RWPE1 (cell line): ENCODE results near the gene CCDC69.
"Not testable (repeated sequence)": the region's sequence is repeated elsewhere in the genome, so short reads cannot be mapped to it uniquely, and the experiment has no call there.

Experiments
- CTCF ChIA-PET: fragments of 350-600 bp; sonication (Branson Sonifier 250); formaldehyde crosslinking; extraction: SDS; loops from one replicate; lab custom pipeline; 2021; lab: Yijun Ruan, JAX
- POLR2A ChIA-PET: fragments of 400-600 bp; formaldehyde crosslinking; extraction: SDS; loops from one replicate; lab custom pipeline; 2020; ENCODE audit warnings: antibody characterized with exemption; ENCODE audit not compliant: low non-redundant PET; lab: Yijun Ruan, JAX
- DNase-seq: peaks from one replicate; pipeline ENCODE4 v3.0.0; 2012; ENCODE audit warnings: low spot score
- H3K27ac ChIP-seq: fragments of 450-650 bp; 2 replicates; pipeline ENCODE4 v1.5.1; 2017
- TF ChIP-seq, protein P1 (sequence below): fragments of 450-650 bp; conservative IDR thresholded peaks from 2 replicates; pipeline ENCODE4 v1.5.1; 2017; ENCODE audit warnings: low read depth, mild to moderate bottlenecking

Gene CCDC69

GRCh38 chr5:151180291-151180690 lies 43.6 kb downstream of the CCDC69 start:
- no peak for DNase-seq
- CTCF ChIA-PET, result interaction anchor here (0.6 kb wide), 2 partner anchors 8 to 296 kb away, joined by 3 read pairs; no protein-coding TSS in a partner anchor
- TF ChIP-seq, protein P1, sequence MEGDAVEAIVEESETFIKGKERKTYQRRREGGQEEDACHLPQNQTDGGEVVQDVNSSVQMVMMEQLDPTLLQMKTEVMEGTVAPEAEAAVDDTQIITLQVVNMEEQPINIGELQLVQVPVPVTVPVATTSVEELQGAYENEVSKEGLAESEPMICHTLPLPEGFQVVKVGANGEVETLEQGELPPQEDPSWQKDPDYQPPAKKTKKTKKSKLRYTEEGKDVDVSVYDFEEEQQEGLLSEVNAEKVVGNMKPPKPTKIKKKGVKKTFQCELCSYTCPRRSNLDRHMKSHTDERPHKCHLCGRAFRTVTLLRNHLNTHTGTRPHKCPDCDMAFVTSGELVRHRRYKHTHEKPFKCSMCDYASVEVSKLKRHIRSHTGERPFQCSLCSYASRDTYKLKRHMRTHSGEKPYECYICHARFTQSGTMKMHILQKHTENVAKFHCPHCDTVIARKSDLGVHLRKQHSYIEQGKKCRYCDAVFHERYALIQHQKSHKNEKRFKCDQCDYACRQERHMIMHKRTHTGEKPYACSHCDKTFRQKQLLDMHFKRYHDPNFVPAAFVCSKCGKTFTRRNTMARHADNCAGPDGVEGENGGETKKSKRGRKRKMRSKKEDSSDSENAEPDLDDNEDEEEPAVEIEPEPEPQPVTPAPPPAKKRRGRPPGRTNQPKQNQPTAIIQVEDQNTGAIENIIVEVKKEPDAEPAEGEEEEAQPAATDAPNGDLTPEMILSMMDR, result no peak
- no peak overlapping the region for H3K27ac ChIP-seq
- POLR2A ChIA-PET, result no interaction called here

DNA sequence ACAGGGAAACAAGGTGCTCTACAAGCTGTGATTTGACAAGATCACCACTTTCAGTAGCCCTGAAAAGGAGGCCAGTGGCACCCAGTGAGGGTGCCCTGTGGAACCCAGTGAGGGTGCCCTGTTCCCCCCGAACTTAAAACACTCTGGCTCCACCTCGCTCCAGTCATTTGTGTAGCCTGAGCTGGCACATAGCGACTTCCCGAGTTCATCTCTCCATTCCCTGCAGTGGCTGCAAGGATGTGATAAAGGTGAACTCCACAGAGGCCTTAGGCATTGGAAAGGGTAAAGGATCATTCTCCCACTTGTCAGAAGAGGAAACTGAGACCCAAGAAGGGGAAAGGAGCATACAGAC lies 44.4 kb downstream of the CCDC69 start:
- DNase-seq, result no peak
- no peak overlapping the region for H3K27ac ChIP-seq
- POLR2A ChIA-PET, result no interaction called here
- TF ChIP-seq, protein P1, result no peak
- CTCF ChIA-PET, result no interaction called here

- TF ChIP-seq, protein P1, result no peak
- POLR2A ChIA-PET, result no interaction called here
- CTCF ChIA-PET, result no interaction called here
- no peak for DNase-seq
- no peak overlapping the region for H3K27ac ChIP-seq
Observed at GRCh38 chr5:151178777-151179488, 45.0 kb downstream of the CCDC69 start.

- CTCF ChIA-PET, result no interaction called here
- TF ChIP-seq, protein P1, result no peak
- POLR2A ChIA-PET, result no interaction called here
- no peak for DNase-seq
- H3K27ac ChIP-seq, result no peak overlapping the region
Observed at GRCh38 chr5:151178372-151178771, 45.5 kb downstream of the CCDC69 start.

- CTCF ChIA-PET, result interaction anchor here (1.2 kb wide), 1 partner anchor 140 kb away, joined by 3 read pairs; no protein-coding TSS in a partner anchor
- H3K27ac ChIP-seq, POLR2A ChIA-PET, DNase-seq: not testable (repeated sequence)
Observed at GRCh38 chr5:151176268-151176667, 47.6 kb downstream of the CCDC69 start.

DNA sequence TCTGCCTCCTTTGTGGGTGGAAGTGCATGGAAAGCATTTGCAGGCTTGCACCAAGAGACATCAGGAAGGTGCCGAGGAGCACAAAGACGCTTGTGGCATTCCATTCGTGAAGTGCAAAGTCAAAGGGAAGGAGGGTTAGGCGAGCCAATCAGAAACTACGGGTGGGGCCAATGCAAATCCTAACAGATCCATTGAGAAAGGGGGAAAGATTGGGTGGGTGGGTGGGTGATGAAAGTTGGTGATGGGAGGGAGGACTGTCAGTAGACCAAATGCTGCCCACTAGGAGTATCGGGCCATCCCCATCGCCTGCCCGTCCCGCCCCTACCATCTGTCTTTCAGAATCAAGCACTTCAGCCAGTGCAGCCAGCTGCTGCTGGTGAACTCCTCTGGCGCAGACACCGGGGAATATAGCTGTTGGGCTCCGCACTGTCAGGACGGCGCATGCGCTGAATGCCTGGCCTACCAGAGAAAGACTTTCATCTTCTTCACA lies 49.2 kb downstream of the CCDC69 start:
- H3K27ac ChIP-seq, result no peak overlapping the region
- ChIA-PET POLR2A (no interaction called here), CTCF (no interaction called here)
- no peak for DNase-seq
- TF ChIP-seq, protein P1, result no peak
